Endothelial cell of umbilical vein (primary cell): Measurements from ENCODE around the gene ZNF619. TPM values are rescaled to one million over a fixed set of nuclear protein-coding genes. Genes with fewer than 3 reads are reported as not detected.

Experiments
- BruUV-seq: library from RNA; stranded (reverse); fragments of 400-500 nt; replicated peaks from 2 replicates; lab custom pipeline; 2021; lab: Mats Ljungman, UMichigan
- CTCF ChIA-PET: fragments of 300-600, 350-600 bp; sonication (Branson Sonifier 250); formaldehyde crosslinking; loops from one replicate; lab custom pipeline; 2021; ENCODE audit warnings: antibody characterized with exemption, inconsistent platforms; lab: Charles Lee
- POLR2A ChIA-PET: fragments of 300-600, 350-600 bp; sonication (Branson Sonifier 250); formaldehyde crosslinking; loops from one replicate; lab custom pipeline; 2021; ENCODE audit warnings: antibody characterized with exemption, inconsistent platforms; lab: Charles Lee
- DNase-seq: peaks from one replicate; pipeline ENCODE4 v3.0.0-alpha.2; 2011; ENCODE audit warnings: low read depth, low spot score
- FAIRE-seq: peaks from 2 replicates; lab custom pipeline; 2011; peaks lifted over from hg19 to GRCh38; lab: Jason Lieb, UNC
- H2AFZ ChIP-seq: 2 replicates; pipeline ENCODE4 v1.6.0; 2012; ENCODE audit warnings: low read depth, low read length, control low read depth, inconsistent platforms
- H3K27ac ChIP-seq: 2 replicates; pipeline ENCODE4 v1.5.1; 2011; ENCODE audit warnings: low read depth, mild to moderate bottlenecking, control low read depth, low read length, moderate library complexity; ENCODE audit not compliant: insufficient read depth
- H3K27me3 ChIP-seq, 2 experiments: 2 replicates each; pipeline versions ENCODE4 v1.6.0 to v1.6.1; 2011; ENCODE audit warnings: low read length in 2 of 2, mixed read lengths in 1 of 2; ENCODE audit not compliant: control insufficient read depth in 2 of 2, insufficient read depth in 2 of 2
- H3K36me3 ChIP-seq, 2 experiments: 2 replicates in 1 of 2; 3 replicates in 1 of 2; pipeline ENCODE4 v1.5.1; 2011; ENCODE audit warnings: low read length in 2 of 2, mild to moderate bottlenecking in 1 of 2, moderate library complexity in 1 of 2; ENCODE audit not compliant: control insufficient read depth in 2 of 2, insufficient read depth in 2 of 2; ENCODE audit errors: extremely low read depth in 1 of 2
- H3K4me1 ChIP-seq: 3 replicates; pipeline ENCODE4 v1.5.1; 2011; ENCODE audit warnings: mild to moderate bottlenecking, low read length; ENCODE audit not compliant: control insufficient read depth, insufficient read depth; ENCODE audit errors: extremely low read depth
- H3K4me2 ChIP-seq: 2 replicates; pipeline ENCODE4 v1.6.1; 2011; ENCODE audit warnings: low read length, control low read depth, mixed read lengths; ENCODE audit not compliant: insufficient read depth
- H3K4me3 ChIP-seq, 3 experiments: fragments of 200-600 bp in 1 of 3; sonication (generic), shearing (Covaris generic) in 1 of 3; replicated peaks in 1 of 3; 2 replicates each; pipeline ENCODE4 v1.5.1; 2011 to 2016; ENCODE audit warnings: control low read depth in 3 of 3, low read length in 3 of 3, mild to moderate bottlenecking in 2 of 3, inconsistent platforms in 1 of 3, low read depth in 1 of 3, moderate library complexity in 1 of 3; ENCODE audit not compliant: insufficient read depth in 1 of 3
- H3K79me2 ChIP-seq: 2 replicates; pipeline ENCODE4 v1.6.0; 2012; ENCODE audit warnings: low read length, inconsistent platforms; ENCODE audit not compliant: control insufficient read depth, insufficient read depth
- H3K9ac ChIP-seq: replicated peaks from 2 replicates; pipeline ENCODE3; 2011; ENCODE audit warnings: low read length, control low read depth; ENCODE audit not compliant: insufficient read depth; ENCODE audit errors: extremely low read depth
- H3K9me1 ChIP-seq: replicated peaks from 3 replicates; pipeline ENCODE4 v1.6.0; 2011; ENCODE audit warnings: mild to moderate bottlenecking, low read length; ENCODE audit not compliant: control insufficient read depth, insufficient read depth; ENCODE audit errors: extremely low read depth
- H3K9me3 ChIP-seq: replicated peaks from 2 replicates; pipeline ENCODE4 v1.5.1; 2012; ENCODE audit warnings: low read length, inconsistent platforms; ENCODE audit not compliant: control insufficient read depth, insufficient read depth
- H4K20me1 ChIP-seq: replicated peaks from 2 replicates; pipeline ENCODE3; 2011; ENCODE audit warnings: mild to moderate bottlenecking, low read length; ENCODE audit not compliant: control insufficient read depth, insufficient read depth; ENCODE audit errors: extremely low read depth
- EZH2 ChIP-seq: IDR thresholded peaks from 2 replicates; pipeline ENCODE4 v1.6.1; 2012; ENCODE audit warnings: borderline replicate concordance, low read depth, mild to moderate bottlenecking, moderate library complexity, low read length, inconsistent platforms; ENCODE audit not compliant: severe bottlenecking
- FOS ChIP-seq: IDR thresholded peaks from 2 replicates; pipeline ENCODE4 v1.6.1; 2011; ENCODE audit warnings: mild to moderate bottlenecking, low read length, moderate library complexity, borderline replicate concordance; ENCODE audit not compliant: insufficient read depth
- GATA2 ChIP-seq: IDR thresholded peaks from 2 replicates; pipeline ENCODE4 v1.7.0; 2011; ENCODE audit warnings: low read depth, mild to moderate bottlenecking, moderate library complexity, mixed read lengths, low read length; ENCODE audit not compliant: insufficient read length, insufficient read depth
- JUN ChIP-seq: IDR thresholded peaks from 2 replicates; pipeline ENCODE4 v1.6.1; 2011; ENCODE audit warnings: borderline replicate concordance, low read depth; ENCODE audit not compliant: insufficient read length, insufficient read depth
- MYC ChIP-seq: IDR thresholded peaks from one replicate; pipeline ENCODE4 v1.6.1; 2011; ENCODE audit warnings: mild to moderate bottlenecking, low read depth, low read length
- POLR2A ChIP-seq: IDR thresholded peaks from 2 replicates; pipeline ENCODE4 v1.6.1; 2012; ENCODE audit warnings: low read depth, mild to moderate bottlenecking, control low read depth, low read length
- POLR2AphosphoS5 ChIP-seq: IDR thresholded peaks from 2 replicates; pipeline ENCODE4 v1.6.1; 2012; ENCODE audit warnings: low read depth, mild to moderate bottlenecking, control low read depth, low read length, moderate library complexity; ENCODE audit not compliant: insufficient read depth
- dilution Hi-C: fragments of 300-500 bp; cut with MboI; formaldehyde crosslinking; loops from one replicate; pipeline ENCODE4 v1.15.0; 2019; ENCODE audit warnings: low sequenced_read_pairs; ENCODE audit not compliant: extremely low pct_ligation_motif_present
- intact Hi-C: fragments of 100-400 bp; cut with micrococcal nuclease; formaldehyde crosslinking; loops from one replicate; pipeline ENCODE4 v1.10.0; 2022
- polyA plus RNA-seq, 4 experiments: library from polyadenylated mRNA; depleted of rRNA in 3 of 4; stranded (reverse) in 3 of 4; unstranded in 1 of 4; fragments of >200 nt; gene quantifications; 2 replicates each; pipeline versions ENCODE4 v1.2.1 to v1.2.3, GENCODE V29; 2011 to 2012; ENCODE audit warnings: missing spikeins in 1 of 4
- total RNA-seq: library from RNA; stranded (reverse); gene quantifications from 2 replicates; pipeline ENCODE4 v1.2.3, GENCODE V29; 2021
- TF ChIP-seq, protein P1 (sequence below): IDR thresholded peaks from 2 replicates; pipeline ENCODE4 v1.6.1; 2011; ENCODE audit not compliant: insufficient read depth, insufficient read length
- TF ChIP-seq, protein P2 (sequence below), 2 donors: IDR thresholded peaks; 1 replicate in 1 of 2; 2 replicates in 1 of 2; pipeline ENCODE4 v1.5.1; 2011; ENCODE audit warnings: low read length in 2 of 2, mild to moderate bottlenecking in 2 of 2, moderate library complexity in 2 of 2, control low read depth in 1 of 2, inconsistent platforms in 1 of 2, low read depth in 1 of 2; ENCODE audit not compliant: insufficient read depth in 1 of 2; ENCODE audit errors: extremely low read depth in 1 of 2

The ZNF619 gene
- total and polyA plus RNA-seq, 2 donors (not counting 3 experiments of a cell fraction or from before 2014, with no cell fraction given): 2.3 to 7.2 TPM

DNA sequence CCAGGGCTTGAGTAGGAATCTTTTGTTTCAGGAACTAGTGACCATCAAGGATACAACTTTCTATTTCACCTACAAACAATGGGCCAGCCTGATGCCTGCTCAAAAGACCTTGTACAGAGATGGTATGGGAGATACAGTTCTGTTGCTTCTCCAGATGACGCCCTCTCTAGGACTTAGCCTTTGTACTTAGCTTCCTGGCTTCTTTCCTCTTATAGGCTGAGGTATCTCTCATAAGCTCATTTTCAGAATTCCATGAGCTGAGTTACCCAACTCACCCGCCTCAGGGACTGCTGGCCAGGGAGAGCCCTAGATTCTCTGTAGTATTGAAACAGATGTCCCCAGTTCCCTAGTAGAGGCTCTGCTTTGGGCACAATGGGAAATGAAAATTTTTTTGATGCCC lies 20.4 kb downstream of the ZNF619 start:
- Histone ChIP-seq H3K9ac (no peak overlapping the region), H3K4me2 (no peak overlapping the region), H3K27ac (no peak overlapping the region), H2AFZ (no peak overlapping the region), H4K20me1 (no peaks in the 10 kb centered on the region), H3K9me3 (no peaks in the 10 kb centered on the region), H3K4me3 (no peak overlapping the region), H3K9me1 (no peaks in the 10 kb centered on the region), H3K4me1 (no peaks in the 10 kb centered on the region), H3K36me3 (no peaks in the 10 kb centered on the region), H3K27me3 (no peaks in the 10 kb centered on the region), H3K79me2 (no peaks in the 10 kb centered on the region)
- intact Hi-C loops: no loop called here
- FAIRE-seq (no peak), DNase-seq (no peak)
- POLR2A ChIA-PET: no interaction called here
- no TSS peak for BruUV-seq
- dilution Hi-C loops: no loop called here
- TF ChIP-seq EZH2 (no peak), MYC (no peak), POLR2AphosphoS5 (no peak), GATA2 (no peak), POLR2A (no peak), JUN (no peak), FOS (no peak)
- TF ChIP-seq, protein P1, sequence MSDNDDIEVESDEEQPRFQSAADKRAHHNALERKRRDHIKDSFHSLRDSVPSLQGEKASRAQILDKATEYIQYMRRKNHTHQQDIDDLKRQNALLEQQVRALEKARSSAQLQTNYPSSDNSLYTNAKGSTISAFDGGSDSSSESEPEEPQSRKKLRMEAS: no peak
- TF ChIP-seq, protein P2, sequence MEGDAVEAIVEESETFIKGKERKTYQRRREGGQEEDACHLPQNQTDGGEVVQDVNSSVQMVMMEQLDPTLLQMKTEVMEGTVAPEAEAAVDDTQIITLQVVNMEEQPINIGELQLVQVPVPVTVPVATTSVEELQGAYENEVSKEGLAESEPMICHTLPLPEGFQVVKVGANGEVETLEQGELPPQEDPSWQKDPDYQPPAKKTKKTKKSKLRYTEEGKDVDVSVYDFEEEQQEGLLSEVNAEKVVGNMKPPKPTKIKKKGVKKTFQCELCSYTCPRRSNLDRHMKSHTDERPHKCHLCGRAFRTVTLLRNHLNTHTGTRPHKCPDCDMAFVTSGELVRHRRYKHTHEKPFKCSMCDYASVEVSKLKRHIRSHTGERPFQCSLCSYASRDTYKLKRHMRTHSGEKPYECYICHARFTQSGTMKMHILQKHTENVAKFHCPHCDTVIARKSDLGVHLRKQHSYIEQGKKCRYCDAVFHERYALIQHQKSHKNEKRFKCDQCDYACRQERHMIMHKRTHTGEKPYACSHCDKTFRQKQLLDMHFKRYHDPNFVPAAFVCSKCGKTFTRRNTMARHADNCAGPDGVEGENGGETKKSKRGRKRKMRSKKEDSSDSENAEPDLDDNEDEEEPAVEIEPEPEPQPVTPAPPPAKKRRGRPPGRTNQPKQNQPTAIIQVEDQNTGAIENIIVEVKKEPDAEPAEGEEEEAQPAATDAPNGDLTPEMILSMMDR (IDR thresholded peaks at IDR 0.05; ENCODE audit: extremely low read depth in 1 of 2, insufficient read depth in 1 of 2, low read depth in 1 of 2, low read length in 2 of 2): no peak
- CTCF ChIA-PET: no interaction called here
